Smooth muscle cell (in vitro differentiated cells): ENCODE data around the gene SNED1. TPM values are rescaled to one million over a fixed set of nuclear protein-coding genes. Genes with fewer than 3 reads are reported as not detected.

Experiments
- DNase-seq: peaks from one replicate; lab custom pipeline; 2025; ENCODE audit not compliant: unreplicated experiment; lab: John Stamatoyannopoulos, UW
- H2AFZ ChIP-seq: fragments of 200-600 bp; sonication (generic); 2 replicates; pipeline ENCODE4 v1.6.0; 2016; ENCODE audit warnings: antibody characterized with exemption, low read depth, mild to moderate bottlenecking
- H3F3A ChIP-seq: fragments of 200-600 bp; sonication (generic); 2 replicates; pipeline ENCODE4 v1.6.0; 2017; ENCODE audit warnings: antibody characterized with exemption, low read depth
- H3K27ac ChIP-seq: fragments of 200-600 bp; sonication (generic); 2 replicates; pipeline ENCODE4 v1.5.1; 2016; ENCODE audit warnings: low read depth, mild to moderate bottlenecking
- H3K27me3 ChIP-seq: fragments of 200-600 bp; sonication (generic); 2 replicates; pipeline ENCODE4 v1.6.1; 2016; ENCODE audit warnings: low read depth, mild to moderate bottlenecking
- H3K36me3 ChIP-seq: fragments of 200-600 bp; sonication (generic); 2 replicates; pipeline ENCODE4 v1.5.1; 2016; ENCODE audit warnings: low read depth
- H3K4me1 ChIP-seq: fragments of 200-600 bp; sonication (generic); 2 replicates; pipeline ENCODE4 v1.5.1; 2016; ENCODE audit warnings: low read depth
- H3K4me2 ChIP-seq: fragments of 200-600 bp; sonication (generic); 2 replicates; pipeline ENCODE4 v1.6.0; 2016; ENCODE audit warnings: mild to moderate bottlenecking
- H3K4me3 ChIP-seq: fragments of 200-600 bp; sonication (generic); 2 replicates; pipeline ENCODE4 v1.5.1; 2016; ENCODE audit warnings: mild to moderate bottlenecking
- H3K79me2 ChIP-seq: fragments of 200-600 bp; sonication (generic); 2 replicates; pipeline ENCODE4 v1.6.0; 2016; ENCODE audit warnings: low read depth, mild to moderate bottlenecking
- H3K9ac ChIP-seq: fragments of 200-600 bp; sonication (generic); 2 replicates; pipeline ENCODE4 v1.6.0; 2016; ENCODE audit warnings: low read depth
- H3K9me3 ChIP-seq: fragments of 200-600 bp; sonication (generic); replicated peaks from 2 replicates; pipeline ENCODE4 v1.5.1; 2016; ENCODE audit warnings: low read depth
- H4K20me1 ChIP-seq: fragments of 200-600 bp; sonication (generic); 2 replicates; pipeline ENCODE4 v1.6.0; 2016; ENCODE audit warnings: low read depth
- CTCF ChIP-seq: fragments of 200-600 bp; sonication (generic); IDR thresholded peaks from 2 replicates; pipeline ENCODE4 v1.5.1; 2017; ENCODE audit warnings: borderline replicate concordance, mild to moderate bottlenecking, antibody characterized with exemption; ENCODE audit not compliant: insufficient read depth, poor library complexity, severe bottlenecking
- WGBS: methylation state at CpG from one replicate; pipeline ENCODE4 v1.1.7; 2016; ENCODE audit warnings: low lambda C conversion rate; 5-methylcytosine and 5-hydroxymethylcytosine counted together
- polyA plus RNA-seq: library from polyadenylated mRNA; unstranded; fragments of >200 nt; fragmentation: Nextera tagmentation; extraction: Ambion mirVana; gene quantifications from 2 replicates; pipeline ENCODE4 v1.2.1, GENCODE V29; 2016
- total RNA-seq: library from RNA; depleted of rRNA; stranded (reverse); fragments of >200 nt; gene quantifications from 2 replicates; pipeline ENCODE4 v1.2.3, GENCODE V29; 2014

SNED1 gene
- total and polyA plus RNA-seq, 2 experiments from 2014 or later, result 0.36 to 3.0 TPM

GRCh38 chr2:241072553-241073165 is 74.2 kb downstream of the SNED1 start:
- TF ChIP-seq CTCF, result no peak
- no peaks in the 10 kb centered on the region for H3K79me2 ChIP-seq
- H3K9ac ChIP-seq, result no peak overlapping the region
- H2AFZ ChIP-seq, result no peak overlapping the region
- no peak for DNase-seq
- H3K9me3 ChIP-seq, result no peaks in the 10 kb centered on the region
- H4K20me1 ChIP-seq, result no peaks in the 10 kb centered on the region
- no peaks in the 10 kb centered on the region for H3K27me3 ChIP-seq
- no peaks in the 10 kb centered on the region for H3K36me3 ChIP-seq
- no peak overlapping the region for H3K27ac ChIP-seq
- no peaks in the 10 kb centered on the region for H3K4me1 ChIP-seq
- H3F3A ChIP-seq, result no peaks in the 10 kb centered on the region
- 84% methylated on average over 14 of the region's 14 CpGs for WGBS
- no peak overlapping the region for H3K4me2 ChIP-seq
- no peak overlapping the region for H3K4me3 ChIP-seq

GRCh38 chr2:241073166-241074064 is 75.0 kb downstream of the SNED1 start:
- H3K9me3 ChIP-seq, result no peaks in the 10 kb centered on the region
- H3K4me2 ChIP-seq, result no peak overlapping the region
- no peak overlapping the region for H2AFZ ChIP-seq
- H3K4me1 ChIP-seq, result no peaks in the 10 kb centered on the region
- H4K20me1 ChIP-seq, result no peaks in the 10 kb centered on the region
- H3K36me3 ChIP-seq, result no peaks in the 10 kb centered on the region
- no peaks in the 10 kb centered on the region for H3F3A ChIP-seq
- no peaks in the 10 kb centered on the region for H3K27me3 ChIP-seq
- H3K4me3 ChIP-seq, result no peak overlapping the region
- no peaks in the 10 kb centered on the region for H3K79me2 ChIP-seq
- no peak for TF ChIP-seq CTCF
- WGBS, result 84% methylated on average over 24 of the region's 25 CpGs
- H3K27ac ChIP-seq, result no peak overlapping the region
- no peak for DNase-seq
- no peak overlapping the region for H3K9ac ChIP-seq

GRCh38 chr2:241074065-241074818 is 75.8 kb downstream of the SNED1 start:
- no peak for TF ChIP-seq CTCF
- H3K36me3 ChIP-seq, result no peaks in the 10 kb centered on the region
- H3F3A ChIP-seq, result no peaks in the 10 kb centered on the region
- 96% methylated on average over 16 of the region's 16 CpGs for WGBS
- no peak overlapping the region for H2AFZ ChIP-seq
- no peak overlapping the region for H3K4me3 ChIP-seq
- no peak overlapping the region for H3K27ac ChIP-seq
- H4K20me1 ChIP-seq, result no peaks in the 10 kb centered on the region
- no peaks in the 10 kb centered on the region for H3K9me3 ChIP-seq
- H3K4me2 ChIP-seq, result no peak overlapping the region
- no peaks in the 10 kb centered on the region for H3K4me1 ChIP-seq
- H3K79me2 ChIP-seq, result no peaks in the 10 kb centered on the region
- no peaks in the 10 kb centered on the region for H3K27me3 ChIP-seq
- no peak overlapping the region for H3K9ac ChIP-seq
- DNase-seq, result no peak
